ENCODE measurements around the gene SPINK14.

The SPINK14 gene

DNA sequence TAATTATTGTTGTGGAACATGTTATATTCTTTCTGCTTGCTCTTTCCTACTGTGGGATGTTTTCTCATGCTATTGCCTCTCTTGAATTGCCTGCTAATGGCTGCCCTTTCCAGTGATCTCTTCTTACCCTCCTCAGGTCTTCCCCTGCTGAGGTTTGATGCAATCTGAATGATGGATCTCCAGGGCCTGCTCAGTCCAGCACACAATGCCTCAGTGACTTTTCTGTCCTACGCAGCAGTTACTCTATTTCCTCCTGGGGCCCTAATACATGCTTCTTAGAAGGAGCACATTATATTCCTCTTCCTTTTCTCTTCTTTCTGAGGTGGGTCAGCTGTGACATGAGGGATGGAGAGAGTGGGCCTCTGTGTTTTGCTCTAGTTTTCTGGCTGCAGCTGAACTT, at the start of gene SPINK14:
Gene SPINK14, plus strand, starts transcription at position 301 of the 400 bp plus-strand sequence. CDS start 1,187 bp downstream, outside the sequence.
- no peak for DNase-seq

GRCh38 chr5:148120317-148120716, 48.0 kb upstream of the SPINK14 start:
- no peak for DNase-seq

GRCh38 chr5:148125641-148126040, 42.7 kb upstream of the SPINK14 start:
- no peak for DNase-seq

DNA sequence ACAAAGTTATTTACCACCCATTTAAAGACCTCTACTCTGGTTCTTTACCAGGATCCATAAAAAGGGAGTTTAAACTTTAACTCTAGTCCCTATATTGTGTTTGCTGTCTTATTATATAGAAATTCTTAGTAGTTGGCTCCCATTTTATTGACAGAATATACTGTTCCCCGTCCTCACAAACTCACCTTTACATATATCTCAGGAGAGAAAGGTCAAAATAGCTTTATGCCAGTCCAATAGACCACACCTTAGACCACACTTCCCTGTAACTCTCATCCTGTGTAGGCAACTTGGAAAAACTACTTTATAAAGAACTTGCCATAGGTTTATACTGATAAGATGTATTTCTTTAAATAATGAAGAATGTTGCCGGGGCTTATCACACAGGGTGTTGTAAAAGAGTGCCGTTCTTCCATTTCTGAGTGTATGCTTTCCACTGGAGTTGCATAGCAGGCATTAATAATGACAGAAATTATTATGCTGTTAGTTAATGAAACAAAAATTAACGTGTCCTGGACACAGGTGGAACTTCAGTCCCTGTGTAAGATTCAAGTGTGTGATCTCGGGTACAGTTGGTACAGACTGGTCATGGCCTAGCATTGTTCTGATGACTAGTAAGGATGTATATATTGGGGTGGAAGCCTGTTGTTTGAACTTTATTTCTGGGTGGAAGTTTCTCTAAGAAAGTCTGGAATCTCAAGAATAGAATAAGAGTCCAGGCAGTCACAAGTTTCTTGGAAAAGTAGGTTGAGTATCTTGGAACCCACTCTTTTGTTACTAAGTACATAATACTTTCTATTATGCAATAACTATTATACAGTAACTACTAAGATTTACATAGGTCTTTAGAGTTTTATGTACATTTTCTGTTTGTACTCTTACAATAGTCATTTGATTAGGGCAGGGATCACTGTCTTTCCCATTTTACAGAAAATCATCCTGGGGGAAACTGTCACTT, 33.0 kb upstream of the SPINK14 start:
- no peak for DNase-seq

- DNase-seq: no peak
Observed at GRCh38 chr5:148140846-148141245, 27.5 kb upstream of the SPINK14 start.

DNA sequence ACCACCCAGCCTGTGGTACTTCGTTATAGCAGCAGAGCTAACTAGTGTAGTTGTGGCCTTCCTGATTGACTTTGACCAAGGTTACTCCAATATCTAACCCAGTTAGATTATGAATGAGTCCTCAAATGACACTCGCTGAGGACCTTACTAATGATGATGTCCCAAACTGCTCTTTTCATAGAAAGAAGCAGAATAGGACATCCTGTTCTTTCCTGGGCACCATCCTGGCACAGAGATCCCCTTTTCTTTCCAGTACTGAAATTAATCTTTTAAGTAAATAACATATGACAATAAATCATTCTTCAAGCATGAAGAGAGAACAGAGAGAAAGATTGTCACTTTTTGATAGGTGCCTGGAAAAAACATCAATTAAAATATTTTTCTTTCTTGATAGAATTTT, 26.7 kb upstream of the SPINK14 start:
- no peak for DNase-seq

- DNase-seq: no peak
Observed at GRCh38 chr5:148145916-148146315, 22.4 kb upstream of the SPINK14 start.

DNA sequence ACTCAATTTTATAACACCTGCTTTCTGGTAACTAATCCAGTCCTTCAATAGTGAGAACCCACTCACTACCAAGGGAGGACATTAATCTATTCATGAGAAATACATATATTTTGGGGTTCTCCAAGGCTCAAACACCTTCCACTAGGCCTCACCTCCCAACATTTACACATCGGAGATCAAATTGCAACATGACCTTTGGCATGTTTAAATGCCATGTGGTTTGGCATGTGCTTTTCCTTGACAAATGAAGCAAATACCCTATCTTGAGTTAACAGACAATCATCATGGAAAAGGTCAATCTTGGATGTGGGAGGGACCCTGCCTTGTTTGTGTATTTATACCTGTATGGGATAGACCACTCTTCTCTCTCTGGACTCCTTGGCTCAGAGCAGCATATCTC, 21.9 kb upstream of the SPINK14 start:
- no peak for DNase-seq

- DNase-seq: no peak
Observed at GRCh38 chr5:148147415-148147814, 20.9 kb upstream of the SPINK14 start.

DNA sequence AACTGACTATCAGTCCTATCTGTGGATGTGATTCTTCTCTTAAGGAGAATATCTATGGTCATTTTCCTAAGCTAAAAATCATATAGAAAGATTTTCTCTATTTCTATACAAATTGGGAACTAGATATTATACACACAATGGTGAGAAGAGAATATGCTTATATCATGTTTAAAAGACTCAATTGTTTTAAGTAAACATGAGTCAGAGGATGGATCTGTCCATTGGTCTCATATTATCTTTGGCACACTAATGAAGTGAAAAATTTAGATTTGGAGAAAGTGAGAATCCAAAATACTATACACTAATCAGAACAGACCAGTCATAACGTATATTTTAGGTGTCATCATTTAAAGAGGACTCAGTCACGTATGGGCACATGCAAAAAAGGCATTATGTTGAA, 16.5 kb upstream of the SPINK14 start:
- no peak for DNase-seq

GRCh38 chr5:148152781-148153180, 15.6 kb upstream of the SPINK14 start:
- DNase-seq: no peak

GRCh38 chr5:148156609-148157008, 11.7 kb upstream of the SPINK14 start:
- no peak for DNase-seq

GRCh38 chr5:148162038-148162437, 6.3 kb upstream of the SPINK14 start:
- DNase-seq: no peak

DNA sequence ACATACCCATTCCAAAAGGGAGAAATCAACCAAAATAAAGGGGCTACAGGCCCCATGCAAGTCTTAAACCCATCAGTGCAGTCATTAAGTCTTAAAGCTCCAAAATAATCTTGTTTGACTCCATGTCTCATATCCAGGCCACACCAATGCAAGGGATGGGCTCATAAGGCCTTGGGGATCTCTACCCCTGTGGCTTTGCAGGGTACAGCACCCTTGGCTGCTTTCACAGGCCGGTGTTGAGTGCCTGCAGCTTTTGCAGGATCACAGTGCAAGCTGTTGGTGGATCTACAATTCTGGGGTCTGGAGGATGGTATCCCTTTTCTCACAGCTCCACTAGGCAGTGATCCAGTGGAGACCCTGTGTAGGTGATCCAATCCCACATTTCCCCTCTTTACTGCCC, 5.0 kb upstream of the SPINK14 start:
- DNase-seq: no peak

DNA sequence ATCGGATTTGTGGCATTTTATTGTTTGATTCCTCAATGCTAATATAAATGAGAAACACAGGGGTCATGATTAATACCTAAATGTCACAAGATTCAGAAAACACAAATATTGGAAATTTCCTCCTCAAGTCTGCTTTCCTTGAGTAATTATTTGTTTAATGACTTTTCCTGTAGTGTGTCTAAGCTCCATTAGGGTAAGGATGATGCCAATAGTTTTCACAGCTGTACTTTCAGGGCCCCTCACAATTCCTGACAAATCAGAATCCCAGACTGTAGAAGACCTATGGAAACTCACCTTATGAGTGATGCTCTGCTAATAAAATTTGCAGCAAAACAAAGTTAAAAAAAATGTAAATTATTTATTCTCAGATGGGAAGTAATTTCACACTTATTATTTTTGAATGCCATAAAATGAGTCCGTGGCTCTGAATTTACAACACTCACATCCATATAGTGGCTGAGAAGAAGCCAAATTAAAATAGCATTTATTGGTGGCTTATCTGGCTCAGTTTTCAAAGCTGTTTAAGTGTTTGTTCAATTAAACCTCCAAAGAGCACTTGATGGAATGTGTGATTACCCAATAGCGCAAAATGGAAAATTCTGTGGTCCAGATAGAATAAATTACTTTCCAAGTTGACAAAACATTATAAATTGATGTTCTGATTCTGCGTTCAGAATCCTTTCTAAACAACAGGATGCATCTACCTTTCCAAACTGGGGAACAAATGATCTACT, 1.6 kb upstream of the SPINK14 start:
- DNase-seq: no peak

DNA sequence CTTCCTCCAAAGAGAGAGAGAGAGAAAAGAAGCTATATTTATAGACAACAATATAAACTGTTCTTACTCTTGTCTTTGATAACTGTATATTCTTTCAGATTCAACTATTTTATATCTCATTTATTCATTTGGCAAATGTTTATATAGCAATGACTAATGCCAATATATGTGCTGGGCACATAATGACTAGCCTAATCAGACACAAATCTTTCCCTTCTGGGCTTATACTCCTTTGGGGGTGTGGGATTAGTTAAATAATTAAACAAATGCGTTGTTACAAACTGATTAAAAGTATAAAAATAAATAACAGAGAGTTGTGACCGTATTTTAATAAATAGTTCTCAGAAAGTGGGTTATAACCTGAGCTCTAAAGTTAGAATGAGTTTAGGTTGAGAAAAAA, 4.0 kb downstream of the SPINK14 start:
- DNase-seq: no peak

- DNase-seq: no peak
Observed at GRCh38 chr5:148176480-148176879, 8.1 kb downstream of the SPINK14 start.

DNA sequence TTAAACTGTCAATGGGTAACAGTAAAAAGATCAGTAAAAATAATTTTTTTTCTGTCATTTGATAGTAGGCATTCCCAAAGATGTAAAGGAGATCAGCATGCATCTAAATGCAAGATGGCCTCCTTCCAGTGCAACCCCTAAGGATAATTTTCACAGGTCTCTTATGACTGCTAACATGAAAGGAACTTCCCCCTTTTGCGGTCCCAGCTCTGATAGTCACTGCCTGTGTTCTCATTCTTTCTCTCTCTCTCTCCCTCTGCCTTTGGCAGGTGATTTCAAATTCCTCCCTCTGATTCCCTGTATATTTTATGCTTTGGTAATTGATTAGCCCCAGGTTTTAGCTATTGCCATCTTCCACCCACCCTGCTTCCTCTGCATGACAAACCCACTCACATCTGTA, 8.9 kb downstream of the SPINK14 start:
- DNase-seq: no peak

- DNase-seq: peak in 1 of 14 donors; percentile 7
Observed at GRCh38 chr5:148179234-148179824, 11.0 kb downstream of the SPINK14 start.

- DNase-seq: no peak
Observed at GRCh38 chr5:148186248-148187003, 18.1 kb downstream of the SPINK14 start.

- no peak for DNase-seq
Observed at GRCh38 chr5:148191010-148191409, 22.7 kb downstream of the SPINK14 start.

GRCh38 chr5:148193202-148193601, 24.9 kb downstream of the SPINK14 start:
- DNase-seq: no peak
